ENCODE measurements around the gene NINJ2. TPM values are rescaled to one million over a fixed set of nuclear protein-coding genes. Genes with fewer than 3 reads are reported as not detected.

The NINJ2 gene
- total RNA-seq, 4 donors from 2014 or later: 0.49 to 7.2 (median 2.0) TPM

- intact Hi-C loops (cut with DNase I): no loop called here
- 90 to 93% methylated on average over 6 of the region's 6 CpGs for WGBS, 2 donors
- Histone ChIP-seq H3K27me3 (no peaks in the 10 kb centered on the region), H3K4me3 (replicated peaks in 1 of 3) (no peak overlapping the region), H3K9me3 (no peaks in the 10 kb centered on the region), H3K36me3 (no peaks in the 10 kb centered on the region), H3K27ac (no peak overlapping the region), H3K4me1 (no peaks in the 10 kb centered on the region)
- TF ChIP-seq CTCF (IDR thresholded peaks at IDR 0.05): no peak
- TF ChIP-seq POLR2A (IDR thresholded peaks at IDR 0.05): no peak
- DNase-seq: no peak
Measured at GRCh38 chr12:530821-531220, 132.4 kb downstream of the NINJ2 start.

GRCh38 chr12:530308-530707 is 132.9 kb downstream of the NINJ2 start:
- H3K27ac ChIP-seq: no peak overlapping the region
- intact Hi-C loops (cut with DNase I): no loop called here
- H3K9me3 ChIP-seq: no peaks in the 10 kb centered on the region

GRCh38 chr12:527729-528128 is 135.5 kb downstream of the NINJ2 start:
- no peaks in the 10 kb centered on the region for H3K4me1 ChIP-seq
- no peak for DNase-seq
- H3K9me3 ChIP-seq: no peaks in the 10 kb centered on the region

More at GRCh38 chr12:530308-530707, 132.9 kb downstream of the NINJ2 start:
- no peak for TF ChIP-seq CTCF (IDR thresholded peaks at IDR 0.05)
- TF ChIP-seq POLR2A (IDR thresholded peaks at IDR 0.05): no peak
- H3K4me1 ChIP-seq: no peaks in the 10 kb centered on the region
- H3K27me3 ChIP-seq: no peaks in the 10 kb centered on the region
- DNase-seq: no peak
- H3K4me3 ChIP-seq (replicated peaks in 1 of 3): no peak overlapping the region
- no peaks in the 10 kb centered on the region for H3K36me3 ChIP-seq
- WGBS, 2 donors: 93 to 96% methylated on average over 6 of the region's 6 CpGs

GRCh38 chr12:527241-527640 is 136.0 kb downstream of the NINJ2 start:
- Histone ChIP-seq H3K36me3 (no peaks in the 10 kb centered on the region), H3K4me3 (replicated peaks in 1 of 3) (no peak overlapping the region), H3K4me1 (no peaks in the 10 kb centered on the region), H3K9me3 (no peaks in the 10 kb centered on the region), H3K27me3 (no peaks in the 10 kb centered on the region), H3K27ac (no peak overlapping the region)
- TF ChIP-seq CTCF (IDR thresholded peaks at IDR 0.05) (no peak), POLR2A (IDR thresholded peaks at IDR 0.05) (no peak)
- WGBS, 2 donors: 93% methylated on average over 3 to 7 of the region's 7 CpGs
- intact Hi-C loops (cut with DNase I): no loop called here
- DNase-seq: no peak

More at GRCh38 chr12:527729-528128, 135.5 kb downstream of the NINJ2 start:
- TF ChIP-seq POLR2A (IDR thresholded peaks at IDR 0.05) (no peak), CTCF (IDR thresholded peaks at IDR 0.05) (no peak)
- Histone ChIP-seq H3K27ac (no peak overlapping the region), H3K36me3 (no peaks in the 10 kb centered on the region), H3K4me3 (replicated peaks in 1 of 3) (no peak overlapping the region), H3K27me3 (no peaks in the 10 kb centered on the region)
- intact Hi-C loops (cut with DNase I): no loop called here
- 80 to 99% methylated on average over 4 of the region's 4 CpGs for WGBS, 2 donors

- no peaks in the 10 kb centered on the region for H3K4me1 ChIP-seq
- DNase-seq: no peak
- intact Hi-C loops (cut with DNase I): no loop called here
- H3K27ac ChIP-seq: no peak overlapping the region
- no peak for TF ChIP-seq CTCF (IDR thresholded peaks at IDR 0.05)
- TF ChIP-seq POLR2A (IDR thresholded peaks at IDR 0.05): no peak
- WGBS, 2 donors: 81 to 89% methylated on average over 3 to 6 of the region's 6 CpGs
- no peaks in the 10 kb centered on the region for H3K36me3 ChIP-seq
- H3K4me3 ChIP-seq (replicated peaks in 1 of 3): no peak overlapping the region
- H3K27me3 ChIP-seq: no peaks in the 10 kb centered on the region
- no peaks in the 10 kb centered on the region for H3K9me3 ChIP-seq
Measured at GRCh38 chr12:526089-526488, 137.2 kb downstream of the NINJ2 start.
